Liver (tissue), 9 donors: ENCODE data around the gene CNTNAP1. TPM values are rescaled to one million over a fixed set of nuclear protein-coding genes. Genes with fewer than 3 reads are reported as not detected.

Experiments used
- DNase-seq: peaks from one replicate; pipeline ENCODE4 v3.0.0-alpha.2; 2017; ENCODE audit warnings: low spot score
- H3K27ac ChIP-seq, 2 donors: one replicate each; pipeline ENCODE4 v1.7.0; 2013; ENCODE audit warnings: inconsistent platforms in 2 of 2, low read length in 2 of 2, control low read depth in 1 of 2, low read depth in 1 of 2, mild to moderate bottlenecking in 1 of 2
- H3K27me3 ChIP-seq, 4 donors: one replicate each; pipeline versions ENCODE4 v1.6.1 to v1.7.0; 2013; ENCODE audit warnings: low read length in 3 of 4, inconsistent platforms in 1 of 4, mild to moderate bottlenecking in 1 of 4, moderate library complexity in 1 of 4; ENCODE audit not compliant: control insufficient read depth in 4 of 4, insufficient read depth in 4 of 4
- H3K36me3 ChIP-seq, 4 donors: one replicate each; pipeline versions ENCODE4 v1.6.1 to v1.7.0; 2013; ENCODE audit warnings: low read length in 3 of 4, mild to moderate bottlenecking in 3 of 4, low read depth in 1 of 4, moderate library complexity in 1 of 4; ENCODE audit not compliant: control insufficient read depth in 4 of 4, insufficient read depth in 3 of 4
- H3K4me1 ChIP-seq, 4 donors: one replicate each; pipeline versions ENCODE4 v1.6.1 to v1.7.0; 2013; ENCODE audit warnings: low read length in 3 of 4, mild to moderate bottlenecking in 3 of 4, moderate library complexity in 1 of 4; ENCODE audit not compliant: control insufficient read depth in 4 of 4, insufficient read depth in 4 of 4
- H3K4me3 ChIP-seq, 3 donors: one replicate each; pipeline versions ENCODE4 v1.6.1 to v1.7.0; 2013; ENCODE audit warnings: low read length in 3 of 3, control low read depth in 1 of 3, low read depth in 1 of 3, mild to moderate bottlenecking in 1 of 3
- H3K9ac ChIP-seq, 2 donors: one replicate each; pipeline ENCODE4 v1.7.0; 2013; ENCODE audit warnings: low read length in 2 of 2, mild to moderate bottlenecking in 2 of 2, moderate library complexity in 2 of 2, control low read depth in 1 of 2, low read depth in 1 of 2
- H3K9me3 ChIP-seq, 4 donors: one replicate each; pipeline versions ENCODE4 v1.6.1 to v1.7.0; 2013; ENCODE audit warnings: low read length in 3 of 4; ENCODE audit not compliant: control insufficient read depth in 4 of 4
- EGR1 ChIP-seq, 2 donors: IDR thresholded peaks; 2 replicates each; pipeline ENCODE4 v1.6.1; 2016 to 2018; ENCODE audit warnings: antibody characterized with exemption in 2 of 2, low read depth in 2 of 2
- FOXA1 ChIP-seq: IDR thresholded peaks from 2 replicates; pipeline ENCODE4 v1.6.1; 2016; ENCODE audit warnings: antibody characterized with exemption
- FOXA2 ChIP-seq: IDR thresholded peaks from 2 replicates; pipeline ENCODE4 v1.6.1; 2016; ENCODE audit warnings: antibody characterized with exemption
- GABPA ChIP-seq, 2 donors: IDR thresholded peaks in 1 of 2; conservative IDR thresholded peaks in 1 of 2; 2 replicates each; pipeline ENCODE4 v1.6.1; 2016; ENCODE audit warnings: antibody characterized with exemption in 2 of 2, mild to moderate bottlenecking in 1 of 2, moderate library complexity in 1 of 2
- HNF4A ChIP-seq, 2 donors: conservative IDR thresholded peaks; 2 replicates each; pipeline ENCODE4 v1.6.1; 2016; ENCODE audit warnings: antibody characterized with exemption in 2 of 2, mild to moderate bottlenecking in 2 of 2
- HNF4G ChIP-seq: IDR thresholded peaks from 2 replicates; pipeline ENCODE4 v1.6.1; 2016; ENCODE audit warnings: antibody characterized with exemption
- JUND ChIP-seq, 2 donors: IDR thresholded peaks; 2 replicates each; pipeline ENCODE4 v1.6.1; 2016; ENCODE audit warnings: antibody characterized with exemption in 2 of 2
- RAD21 ChIP-seq, 2 donors: IDR thresholded peaks; 2 replicates each; pipeline ENCODE4 v1.6.1; 2016; ENCODE audit warnings: antibody characterized with exemption in 2 of 2, mild to moderate bottlenecking in 2 of 2
- RXRA ChIP-seq, 2 donors: IDR thresholded peaks; 2 replicates each; pipeline ENCODE4 v1.6.1; 2017 to 2018; ENCODE audit warnings: antibody characterized with exemption in 2 of 2, mild to moderate bottlenecking in 1 of 2
- SP1 ChIP-seq: IDR thresholded peaks from 2 replicates; pipeline ENCODE4 v1.6.1; 2018; ENCODE audit warnings: antibody characterized with exemption, mild to moderate bottlenecking
- YY1 ChIP-seq: IDR thresholded peaks from 2 replicates; pipeline ENCODE4 v1.6.1; 2016; ENCODE audit warnings: antibody characterized with exemption, mild to moderate bottlenecking
- WGBS: extraction: QIAGEN DNeasy Blood & Tissue Kit; methylation state at CpG from one replicate; pipeline ENCODE4 v1.1.7; 2013; 5-methylcytosine and 5-hydroxymethylcytosine counted together
- polyA plus RNA-seq, 2 donors: library from polyadenylated mRNA; stranded (reverse) in 1 of 2; unstranded in 1 of 2; fragments of 200-250 nt in 1 of 2; fragments of >200 nt in 1 of 2; fragmentation: Nextera tagmentation in 1 of 2; extraction: Ambion mirVana in 1 of 2; gene quantifications; one replicate each; pipeline versions ENCODE4 v1.2.1 to v1.2.3, GENCODE V29; 2013 to 2015
- total RNA-seq, 2 donors: library from RNA; depleted of rRNA; stranded (reverse); fragments of >200 nt; gene quantifications; one replicate each; pipeline ENCODE4 v1.2.3, GENCODE V29; 2014
- TF ChIP-seq, protein P1 (sequence below): IDR thresholded peaks from 2 replicates; pipeline ENCODE4 v1.6.1; 2016; ENCODE audit warnings: antibody characterized with exemption, mild to moderate bottlenecking
- TF ChIP-seq, protein P2 (sequence below): IDR thresholded peaks from 2 replicates; pipeline ENCODE4 v1.6.1; 2016; ENCODE audit warnings: antibody characterized with exemption
- TF ChIP-seq, protein P3 (sequence below): IDR thresholded peaks from 2 replicates; pipeline ENCODE4 v1.6.1; 2016; ENCODE audit warnings: antibody characterized with exemption
- TF ChIP-seq, protein P4 (sequence below): fragments of 150-350 bp; IDR thresholded peaks from 2 replicates; pipeline ENCODE4 v1.5.1; 2017; ENCODE audit warnings: improper control_type of control experiment, low read depth, low read length; ENCODE audit not compliant: missing input control
- donor health status: healthy.
- donor health status: healthy.
- donor health status: healthy.
- donor health status: healthy.
- donor health status: healthy.

The CNTNAP1 gene
- total and polyA plus RNA-seq, 4 donors: 0.08 to 0.75 (median 0.60) TPM

DNA sequence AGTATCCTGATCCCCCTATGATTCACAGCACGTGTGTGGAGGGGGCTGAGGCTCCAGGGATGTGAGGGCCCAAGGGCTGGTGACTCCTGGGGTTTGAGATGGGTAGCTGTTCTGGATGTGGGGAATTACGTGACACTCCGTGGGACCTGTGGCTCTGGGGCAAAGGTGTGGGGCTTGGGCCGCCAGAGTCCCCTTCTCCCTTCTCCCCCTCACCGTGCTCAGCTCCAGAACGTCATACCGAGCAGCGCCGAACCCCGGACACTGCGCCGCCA is 12.7 kb upstream of the CNTNAP1 start:
- H3K36me3 ChIP-seq: peaks cover 9 to 24% (median 14%) of the 10 kb centered on the region in 4 donors
- 85% methylated on average over 12 of the region's 12 CpGs for WGBS
- H3K27me3 ChIP-seq: no peaks in the 10 kb centered on the region
- H3K4me1 ChIP-seq: peaks cover 11 to 39% (median 18%) of the 10 kb centered on the region in 4 donors
- TF ChIP-seq GABPA (IDR thresholded peaks at IDR 0.05 in 1 of 2, conservative IDR thresholded peaks at IDR 0.05 in 1 of 2) (no peak), EGR1 (IDR thresholded peaks at IDR 0.05; ENCODE audit: low read depth in 2 of 2) (no peak), RXRA (IDR thresholded peaks at IDR 0.05) (no peak), HNF4A (conservative IDR thresholded peaks at IDR 0.05) (no peak), YY1 (no peak), FOXA2 (no peak), JUND (IDR thresholded peaks at IDR 0.05) (no peak)
- TF ChIP-seq, protein P1, sequence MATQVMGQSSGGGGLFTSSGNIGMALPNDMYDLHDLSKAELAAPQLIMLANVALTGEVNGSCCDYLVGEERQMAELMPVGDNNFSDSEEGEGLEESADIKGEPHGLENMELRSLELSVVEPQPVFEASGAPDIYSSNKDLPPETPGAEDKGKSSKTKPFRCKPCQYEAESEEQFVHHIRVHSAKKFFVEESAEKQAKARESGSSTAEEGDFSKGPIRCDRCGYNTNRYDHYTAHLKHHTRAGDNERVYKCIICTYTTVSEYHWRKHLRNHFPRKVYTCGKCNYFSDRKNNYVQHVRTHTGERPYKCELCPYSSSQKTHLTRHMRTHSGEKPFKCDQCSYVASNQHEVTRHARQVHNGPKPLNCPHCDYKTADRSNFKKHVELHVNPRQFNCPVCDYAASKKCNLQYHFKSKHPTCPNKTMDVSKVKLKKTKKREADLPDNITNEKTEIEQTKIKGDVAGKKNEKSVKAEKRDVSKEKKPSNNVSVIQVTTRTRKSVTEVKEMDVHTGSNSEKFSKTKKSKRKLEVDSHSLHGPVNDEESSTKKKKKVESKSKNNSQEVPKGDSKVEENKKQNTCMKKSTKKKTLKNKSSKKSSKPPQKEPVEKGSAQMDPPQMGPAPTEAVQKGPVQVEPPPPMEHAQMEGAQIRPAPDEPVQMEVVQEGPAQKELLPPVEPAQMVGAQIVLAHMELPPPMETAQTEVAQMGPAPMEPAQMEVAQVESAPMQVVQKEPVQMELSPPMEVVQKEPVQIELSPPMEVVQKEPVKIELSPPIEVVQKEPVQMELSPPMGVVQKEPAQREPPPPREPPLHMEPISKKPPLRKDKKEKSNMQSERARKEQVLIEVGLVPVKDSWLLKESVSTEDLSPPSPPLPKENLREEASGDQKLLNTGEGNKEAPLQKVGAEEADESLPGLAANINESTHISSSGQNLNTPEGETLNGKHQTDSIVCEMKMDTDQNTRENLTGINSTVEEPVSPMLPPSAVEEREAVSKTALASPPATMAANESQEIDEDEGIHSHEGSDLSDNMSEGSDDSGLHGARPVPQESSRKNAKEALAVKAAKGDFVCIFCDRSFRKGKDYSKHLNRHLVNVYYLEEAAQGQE: no peak
- TF ChIP-seq, protein P2, sequence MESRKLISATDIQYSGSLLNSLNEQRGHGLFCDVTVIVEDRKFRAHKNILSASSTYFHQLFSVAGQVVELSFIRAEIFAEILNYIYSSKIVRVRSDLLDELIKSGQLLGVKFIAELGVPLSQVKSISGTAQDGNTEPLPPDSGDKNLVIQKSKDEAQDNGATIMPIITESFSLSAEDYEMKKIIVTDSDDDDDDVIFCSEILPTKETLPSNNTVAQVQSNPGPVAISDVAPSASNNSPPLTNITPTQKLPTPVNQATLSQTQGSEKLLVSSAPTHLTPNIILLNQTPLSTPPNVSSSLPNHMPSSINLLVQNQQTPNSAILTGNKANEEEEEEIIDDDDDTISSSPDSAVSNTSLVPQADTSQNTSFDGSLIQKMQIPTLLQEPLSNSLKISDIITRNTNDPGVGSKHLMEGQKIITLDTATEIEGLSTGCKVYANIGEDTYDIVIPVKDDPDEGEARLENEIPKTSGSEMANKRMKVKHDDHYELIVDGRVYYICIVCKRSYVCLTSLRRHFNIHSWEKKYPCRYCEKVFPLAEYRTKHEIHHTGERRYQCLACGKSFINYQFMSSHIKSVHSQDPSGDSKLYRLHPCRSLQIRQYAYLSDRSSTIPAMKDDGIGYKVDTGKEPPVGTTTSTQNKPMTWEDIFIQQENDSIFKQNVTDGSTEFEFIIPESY: no peak
- TF ChIP-seq, protein P3, sequence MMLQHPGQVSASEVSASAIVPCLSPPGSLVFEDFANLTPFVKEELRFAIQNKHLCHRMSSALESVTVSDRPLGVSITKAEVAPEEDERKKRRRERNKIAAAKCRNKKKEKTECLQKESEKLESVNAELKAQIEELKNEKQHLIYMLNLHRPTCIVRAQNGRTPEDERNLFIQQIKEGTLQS: no peak
- TF ChIP-seq, protein P4, sequence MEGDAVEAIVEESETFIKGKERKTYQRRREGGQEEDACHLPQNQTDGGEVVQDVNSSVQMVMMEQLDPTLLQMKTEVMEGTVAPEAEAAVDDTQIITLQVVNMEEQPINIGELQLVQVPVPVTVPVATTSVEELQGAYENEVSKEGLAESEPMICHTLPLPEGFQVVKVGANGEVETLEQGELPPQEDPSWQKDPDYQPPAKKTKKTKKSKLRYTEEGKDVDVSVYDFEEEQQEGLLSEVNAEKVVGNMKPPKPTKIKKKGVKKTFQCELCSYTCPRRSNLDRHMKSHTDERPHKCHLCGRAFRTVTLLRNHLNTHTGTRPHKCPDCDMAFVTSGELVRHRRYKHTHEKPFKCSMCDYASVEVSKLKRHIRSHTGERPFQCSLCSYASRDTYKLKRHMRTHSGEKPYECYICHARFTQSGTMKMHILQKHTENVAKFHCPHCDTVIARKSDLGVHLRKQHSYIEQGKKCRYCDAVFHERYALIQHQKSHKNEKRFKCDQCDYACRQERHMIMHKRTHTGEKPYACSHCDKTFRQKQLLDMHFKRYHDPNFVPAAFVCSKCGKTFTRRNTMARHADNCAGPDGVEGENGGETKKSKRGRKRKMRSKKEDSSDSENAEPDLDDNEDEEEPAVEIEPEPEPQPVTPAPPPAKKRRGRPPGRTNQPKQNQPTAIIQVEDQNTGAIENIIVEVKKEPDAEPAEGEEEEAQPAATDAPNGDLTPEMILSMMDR: no peak
- no peak for DNase-seq
- no peak overlapping the region for H3K27ac ChIP-seq
- H3K9me3 ChIP-seq: no peaks in the 10 kb centered on the region
- H3K9ac ChIP-seq: no peak overlapping the region
- no peak overlapping the region for H3K4me3 ChIP-seq

DNA sequence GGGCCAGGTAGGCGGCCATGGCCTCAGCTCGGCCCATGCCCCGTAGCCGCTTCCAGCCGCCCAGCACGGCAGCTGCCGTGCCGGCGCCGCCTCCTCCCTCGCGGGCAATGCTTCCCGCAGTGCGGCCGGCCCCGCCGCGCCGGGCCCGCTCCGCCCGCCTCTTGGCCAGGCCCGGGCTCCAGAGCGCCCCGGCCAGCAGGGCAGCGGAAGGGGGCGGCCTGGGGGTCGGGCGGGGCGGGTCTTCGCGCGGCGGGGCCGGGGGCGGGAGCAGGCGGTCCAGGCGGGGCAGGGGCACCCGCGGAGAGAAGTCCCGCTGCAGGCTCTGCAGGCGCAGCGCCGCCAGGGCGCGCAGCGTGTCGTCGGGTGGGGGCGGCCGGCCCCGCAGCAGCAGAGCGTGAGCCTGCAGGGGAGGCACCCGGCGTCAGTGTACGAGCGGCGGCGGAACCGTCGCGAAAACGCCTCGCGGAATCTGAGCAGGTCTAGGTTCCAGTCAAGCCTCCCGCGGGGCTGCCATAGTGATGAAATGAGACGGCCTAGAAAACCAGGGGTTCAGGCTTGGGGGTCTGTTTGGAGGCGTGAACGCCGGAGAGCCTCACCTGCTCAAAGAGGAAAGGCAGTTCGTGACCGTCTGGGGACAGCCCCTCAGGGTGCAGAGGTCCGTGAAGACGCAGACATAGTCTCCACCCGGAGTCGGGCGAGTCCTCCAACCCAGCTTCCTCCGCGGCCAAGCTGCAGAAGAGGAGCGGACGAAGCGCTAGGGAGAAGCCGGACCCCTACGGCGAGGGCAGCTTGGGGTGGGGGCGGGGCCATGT is 12.1 kb upstream of the CNTNAP1 start:
- Histone ChIP-seq H3K4me3 (no peak overlapping the region), H3K9ac (no peak overlapping the region), H3K4me1 (peaks cover 14 to 43% (median 21%) of the 10 kb centered on the region in 4 donors), H3K27me3 (no peaks in the 10 kb centered on the region), H3K9me3 (no peaks in the 10 kb centered on the region), H3K27ac (no peak overlapping the region), H3K36me3 (peaks cover 9 to 24% (median 14%) of the 10 kb centered on the region in 4 donors)
- 72% methylated on average over 87 of the region's 87 CpGs for WGBS
- no peak for DNase-seq
- TF ChIP-seq HNF4G (no peak), FOXA1 (no peak), RXRA (IDR thresholded peaks at IDR 0.05) (no peak), FOXA2 (no peak), JUND (IDR thresholded peaks at IDR 0.05) (no peak), RAD21 (IDR thresholded peaks at IDR 0.05) (no peak), SP1 (no peak), YY1 (no peak)
- TF ChIP-seq, protein P1: no peak
- TF ChIP-seq, protein P4: no peak
